Testis (tissue), 2 donors: ENCODE results near the gene SYMPK.

ENCODE experiments used
- POLR2A ChIP-seq: fragments of 450-650 bp; IDR thresholded peaks from one replicate; pipeline ENCODE4 v1.6.1; 2017; ENCODE audit warnings: antibody characterized with exemption, mild to moderate bottlenecking, moderate library complexity
- TF ChIP-seq, protein P1 (sequence below), 3 experiments: fragments of 450-650 bp in 2 of 3; fragments of 200-600 bp in 1 of 3; sonication (generic) in 1 of 3; IDR thresholded peaks; one replicate each; pipeline ENCODE4 v1.5.1; 2016 to 2019; ENCODE audit warnings: antibody characterized with exemption in 3 of 3, mild to moderate bottlenecking in 2 of 3, moderate library complexity in 1 of 3

DNA sequence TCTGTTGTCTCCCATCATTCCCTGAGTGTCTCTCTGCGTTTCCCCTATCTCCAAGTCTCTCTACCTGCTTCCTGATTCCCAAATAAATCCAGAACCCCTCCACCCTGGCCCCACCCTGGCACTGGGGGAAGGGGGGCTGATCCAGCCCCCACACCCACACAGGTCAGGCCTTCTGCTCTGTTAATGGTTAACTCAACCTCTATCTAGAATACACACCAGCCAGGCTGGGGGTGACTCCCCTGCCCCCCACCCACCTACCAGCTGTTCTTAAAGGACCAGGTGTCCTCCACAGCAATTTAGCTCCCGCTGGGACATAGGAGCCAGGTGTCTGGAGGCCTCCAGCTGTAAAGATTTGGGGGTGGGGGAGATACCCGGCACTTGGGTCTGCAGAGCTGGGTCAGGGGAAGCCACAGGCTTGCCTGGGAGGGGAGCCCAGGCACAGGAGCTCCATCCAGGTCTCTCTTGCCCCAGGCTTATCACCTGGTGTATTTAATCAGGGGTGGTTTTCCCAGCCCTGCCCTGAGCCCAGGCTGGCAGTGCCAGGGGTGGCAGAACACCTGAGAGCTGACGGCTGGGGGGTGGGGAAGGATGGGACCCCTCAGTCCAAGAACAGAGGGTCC lies 19.1 kb upstream of the SYMPK start:
- TF ChIP-seq POLR2A = no peak
- TF ChIP-seq, protein P1, sequence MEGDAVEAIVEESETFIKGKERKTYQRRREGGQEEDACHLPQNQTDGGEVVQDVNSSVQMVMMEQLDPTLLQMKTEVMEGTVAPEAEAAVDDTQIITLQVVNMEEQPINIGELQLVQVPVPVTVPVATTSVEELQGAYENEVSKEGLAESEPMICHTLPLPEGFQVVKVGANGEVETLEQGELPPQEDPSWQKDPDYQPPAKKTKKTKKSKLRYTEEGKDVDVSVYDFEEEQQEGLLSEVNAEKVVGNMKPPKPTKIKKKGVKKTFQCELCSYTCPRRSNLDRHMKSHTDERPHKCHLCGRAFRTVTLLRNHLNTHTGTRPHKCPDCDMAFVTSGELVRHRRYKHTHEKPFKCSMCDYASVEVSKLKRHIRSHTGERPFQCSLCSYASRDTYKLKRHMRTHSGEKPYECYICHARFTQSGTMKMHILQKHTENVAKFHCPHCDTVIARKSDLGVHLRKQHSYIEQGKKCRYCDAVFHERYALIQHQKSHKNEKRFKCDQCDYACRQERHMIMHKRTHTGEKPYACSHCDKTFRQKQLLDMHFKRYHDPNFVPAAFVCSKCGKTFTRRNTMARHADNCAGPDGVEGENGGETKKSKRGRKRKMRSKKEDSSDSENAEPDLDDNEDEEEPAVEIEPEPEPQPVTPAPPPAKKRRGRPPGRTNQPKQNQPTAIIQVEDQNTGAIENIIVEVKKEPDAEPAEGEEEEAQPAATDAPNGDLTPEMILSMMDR (IDR thresholded peaks at IDR 0.05) = no peak
